Measurements from ENCODE around the gene THOC2. TPM values are rescaled to one million over a fixed set of nuclear protein-coding genes. Genes with fewer than 3 reads are reported as not detected.
A peak's percentile ranks its signal among the peaks of the same experiment; 100 is the strongest.
"Not testable (repeated sequence)": the region's sequence is repeated elsewhere in the genome, so short reads cannot be mapped to it uniquely, and the experiment has no call there.

The THOC2 gene
- total RNA-seq, 6 donors from 2014 or later, result 63.0 to 229 (median 103) TPM

GRCh38 chrX:123764967-123765871, 32.4 kb upstream of the THOC2 start:
- Histone ChIP-seq H3K4me3 (peak overlapping the region in 3 of 4 donors; percentile 21 to 42 (median 42)), H3K4me1 (no peaks in the 10 kb centered on the region), H3K27me3 (no peaks in the 10 kb centered on the region), H3K9me3 (no peaks in the 10 kb centered on the region), H3K36me3 (no peaks in the 10 kb centered on the region), H3K27ac (peak overlapping the region in 3 of 4 donors; percentile 49 to 71 (median 61))
- WGBS, 2 donors, result 10 to 27% methylated on average over 10 to 38 of the region's 38 CpGs
- ATAC-seq (ENCODE audit: low FRiP score in 2 of 2), result peak; percentile 92 to 100
- no peak for TF ChIP-seq CTCF (IDR thresholded peaks at IDR 0.05)
- TF ChIP-seq POLR2AphosphoS5 (IDR thresholded peaks at IDR 0.05), result peak in 1 of 2 donors; percentile 60
- TF ChIP-seq POLR2A (IDR thresholded peaks at IDR 0.05), result peak in 1 of 4 donors; percentile 30
- DNase-seq, result peak; percentile 85 to 93

DNA sequence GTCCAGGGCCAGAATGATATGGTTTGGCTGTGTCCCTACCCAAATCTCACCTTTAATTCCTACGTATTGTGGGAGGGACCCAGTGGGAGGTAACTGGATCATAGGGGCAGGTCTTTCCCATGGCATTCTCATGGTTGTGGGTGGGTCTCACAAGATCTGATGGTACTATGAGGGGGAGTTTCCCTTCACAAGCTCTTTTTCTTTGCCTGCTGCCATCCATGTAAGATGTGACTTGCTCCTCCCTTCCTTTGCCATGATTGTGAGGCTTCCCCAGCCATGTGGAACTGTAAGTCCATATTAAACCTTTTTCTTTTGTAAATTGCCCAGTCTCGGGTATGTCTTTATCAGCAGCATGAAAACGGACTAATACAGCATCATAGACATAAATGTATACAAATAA, 27.0 kb upstream of the THOC2 start:
- not testable (repeated sequence) for H3K36me3 ChIP-seq; H3K4me1 ChIP-seq; H3K27me3 ChIP-seq; H3K4me3 ChIP-seq; H3K9me3 ChIP-seq; DNase-seq; H3K27ac ChIP-seq; ATAC-seq (ENCODE audit: low FRiP score in 2 of 2)
- WGBS, 2 donors, result 75 to 85% methylated on average over 2 to 3 of the region's 3 CpGs

DNA sequence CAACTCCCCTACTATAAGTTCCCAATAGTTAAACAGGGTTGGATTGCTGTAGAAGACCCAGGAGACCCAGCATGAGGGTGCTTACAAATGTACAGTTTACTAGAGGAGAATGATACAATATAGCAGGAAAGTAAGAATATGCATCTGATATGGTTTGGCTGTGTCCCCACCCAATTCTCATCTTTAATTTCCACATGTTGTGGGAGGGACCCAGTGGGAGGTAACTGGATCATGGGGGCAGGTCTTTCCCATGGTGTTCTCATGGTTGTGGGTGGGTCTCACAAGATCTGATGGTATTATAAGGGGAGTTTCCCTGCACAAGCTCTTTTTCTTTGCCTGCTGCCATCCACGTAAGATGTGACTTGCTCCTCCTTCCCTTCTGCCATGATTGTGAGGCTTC, 24.9 kb upstream of the THOC2 start:
- not testable (repeated sequence) for H3K27me3 ChIP-seq; H3K4me1 ChIP-seq; H3K27ac ChIP-seq; H3K36me3 ChIP-seq; DNase-seq; H3K9me3 ChIP-seq; ATAC-seq (ENCODE audit: low FRiP score in 2 of 2); H3K4me3 ChIP-seq
- WGBS, 2 donors, result 90 to 93% methylated on average over 1 of the region's 1 CpG

DNA sequence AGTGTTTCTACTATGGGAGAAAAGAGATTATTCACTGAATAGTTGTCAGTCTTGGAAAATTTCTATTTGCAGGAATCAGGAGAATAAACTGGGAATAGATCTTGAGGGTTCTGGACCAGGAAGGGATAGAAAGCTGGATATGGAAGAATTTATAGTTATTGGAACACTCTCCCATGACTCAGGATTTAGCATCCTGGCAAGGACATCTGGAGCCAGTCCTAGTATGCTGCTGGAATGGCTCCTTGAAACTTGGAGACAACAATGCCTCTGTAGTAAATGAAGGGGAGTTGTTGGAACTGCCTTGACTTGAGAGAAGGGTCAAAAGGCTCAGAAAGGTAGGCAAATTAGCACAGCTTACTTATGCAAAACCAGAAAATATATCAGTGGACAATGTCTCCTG, 23.5 kb upstream of the THOC2 start:
- ATAC-seq (ENCODE audit: low FRiP score in 2 of 2), result peak in 1 of 2 donors; percentile 58
- Histone ChIP-seq H3K27me3 (no peaks in the 10 kb centered on the region), H3K9me3 (no peaks in the 10 kb centered on the region), H3K27ac (no peak overlapping the region), H3K4me3 (no peak overlapping the region), H3K36me3 (no peaks in the 10 kb centered on the region), H3K4me1 (no peaks in the 10 kb centered on the region)
- TF ChIP-seq CTCF (IDR thresholded peaks at IDR 0.05), result no peak
- no peak for TF ChIP-seq POLR2AphosphoS5 (IDR thresholded peaks at IDR 0.05)
- no peak for TF ChIP-seq POLR2A (IDR thresholded peaks at IDR 0.05)
- TF ChIP-seq EP300 (IDR thresholded peaks at IDR 0.05), result no peak
- no peak for DNase-seq

GRCh38 chrX:123755107-123755506, 22.3 kb upstream of the THOC2 start:
- Histone ChIP-seq H3K27ac (peak overlapping the region in 1 of 4 donors; percentile 7), H3K27me3 (no peaks in the 10 kb centered on the region), H3K4me1 (no peaks in the 10 kb centered on the region), H3K4me3 (no peak overlapping the region), H3K9me3 (no peaks in the 10 kb centered on the region), H3K36me3 (no peaks in the 10 kb centered on the region)
- TF ChIP-seq POLR2A (IDR thresholded peaks at IDR 0.05) (no peak), POLR2AphosphoS5 (IDR thresholded peaks at IDR 0.05) (no peak), CTCF (IDR thresholded peaks at IDR 0.05) (no peak), EP300 (IDR thresholded peaks at IDR 0.05) (no peak)
- DNase-seq (peak in 1 of 2 donors; percentile 37), ATAC-seq (ENCODE audit: low FRiP score in 2 of 2) (peak in 1 of 2 donors; percentile 72)
- WGBS, 2 donors, result 53 to 59% methylated on average over 2 of the region's 2 CpGs

All from upper lobe of left lung (tissue), 6 donors.